Medulla oblongata (tissue), 1 donor: ENCODE results near the gene TMEM41B.

Source experiments
- DNase-seq: peaks from one replicate; pipeline ENCODE4 v3.0.0-alpha.2; 2015; ENCODE audit errors: extremely low spot score

The TMEM41B gene

GRCh38 chr11:9310485-9311090 lies 3.8 kb downstream of the TMEM41B start:
- no peak for DNase-seq

- DNase-seq, result no peak
Measured at GRCh38 chr11:9304178-9304577, 10.2 kb downstream of the TMEM41B start.

- no peak for DNase-seq
Measured at GRCh38 chr11:9302448-9302847, 11.9 kb downstream of the TMEM41B start.

- no peak for DNase-seq
Measured at GRCh38 chr11:9301720-9302119, 12.7 kb downstream of the TMEM41B start.

- DNase-seq, result no peak
Measured at GRCh38 chr11:9293646-9294045, 20.7 kb downstream of the TMEM41B start.

GRCh38 chr11:9285850-9286587 lies 28.4 kb downstream of the TMEM41B start:
- DNase-seq, result no peak

- no peak for DNase-seq
Measured at GRCh38 chr11:9280655-9281301, 33.6 kb downstream of the TMEM41B start.

- no peak for DNase-seq
Measured at GRCh38 chr11:9277176-9277575, 37.2 kb downstream of the TMEM41B start.

- no peak for DNase-seq
Measured at GRCh38 chr11:9276571-9276970, 37.8 kb downstream of the TMEM41B start.

GRCh38 chr11:9274499-9275258 lies 39.7 kb downstream of the TMEM41B start:
- no peak for DNase-seq

GRCh38 chr11:9273376-9274336 lies 40.7 kb downstream of the TMEM41B start:
- DNase-seq, result peak; percentile 34

- DNase-seq, result no peak
Measured at GRCh38 chr11:9269492-9270013, 44.8 kb downstream of the TMEM41B start.

GRCh38 chr11:9267680-9268079 lies 46.7 kb downstream of the TMEM41B start:
- DNase-seq, result no peak

- DNase-seq, result no peak
Measured at GRCh38 chr11:9266926-9267325, 47.5 kb downstream of the TMEM41B start.

GRCh38 chr11:9266132-9266736 lies 48.2 kb downstream of the TMEM41B start:
- no peak for DNase-seq

GRCh38 chr11:9265211-9266131 lies 48.9 kb downstream of the TMEM41B start, which contains the start of gene DENND5A:
DENND5A (minus strand) TSS chr11:9265350; CDS start chr11:9265069, 281 bp downstream.
- peak; percentile 96 for DNase-seq

- peak; percentile 91 for DNase-seq
Measured at GRCh38 chr11:9264316-9265210, 49.8 kb downstream of the TMEM41B start.

- peak; percentile 60 for DNase-seq
Measured at GRCh38 chr11:9263840-9264315, 50.5 kb downstream of the TMEM41B start.
